DOHH2 (cell line): Measurements from ENCODE around the gene SLC3A2.

Source experiments
- H3F3A ChIP-seq: fragments of 200-600 bp; sonication (generic), shearing (Covaris generic); 2 replicates; pipeline ENCODE4 v1.6.0; 2016; ENCODE audit warnings: antibody characterized with exemption, mild to moderate bottlenecking; ENCODE audit not compliant: control insufficient read depth, insufficient read depth
- H3K27ac ChIP-seq: fragments of 200-600 bp; sonication (generic); 2 replicates; pipeline ENCODE4 v1.5.1; 2014; ENCODE audit warnings: low read depth, mild to moderate bottlenecking, low read length, moderate library complexity
- H3K27me3 ChIP-seq: fragments of 200-600 bp; sonication (generic); 2 replicates; pipeline ENCODE4 v1.6.1; 2014; ENCODE audit warnings: mild to moderate bottlenecking, low read length, mixed read lengths; ENCODE audit not compliant: control insufficient read depth
- H3K36me3 ChIP-seq: fragments of 200-600 bp; sonication (generic); 2 replicates; pipeline ENCODE4 v1.6.1; 2014; ENCODE audit warnings: mild to moderate bottlenecking, low read length, moderate library complexity, mixed read lengths; ENCODE audit not compliant: control insufficient read depth
- H3K4me1 ChIP-seq: fragments of 200-600 bp; sonication (generic); 2 replicates; pipeline ENCODE4 v1.6.1; 2014; ENCODE audit warnings: mild to moderate bottlenecking, low read length, mixed read lengths; ENCODE audit not compliant: control insufficient read depth
- H3K4me2 ChIP-seq: fragments of 200-600 bp; sonication (generic); 2 replicates; pipeline ENCODE4 v1.6.0; 2014; ENCODE audit warnings: mild to moderate bottlenecking, low read length, moderate library complexity
- H3K4me3 ChIP-seq: fragments of 200-600 bp; sonication (generic); 2 replicates; pipeline ENCODE4 v1.5.1; 2014; ENCODE audit warnings: mild to moderate bottlenecking, low read length, mixed read lengths
- H3K79me2 ChIP-seq: fragments of 200-600 bp; sonication (generic); 2 replicates; pipeline ENCODE4 v1.6.1; 2014; ENCODE audit warnings: mild to moderate bottlenecking, low read length, mixed read lengths; ENCODE audit not compliant: control insufficient read depth
- H3K9me2 ChIP-seq: fragments of 200-600 bp; sonication (generic); replicated peaks from 2 replicates; pipeline ENCODE4 v1.6.1; 2014; ENCODE audit warnings: mild to moderate bottlenecking, low read length, mixed read lengths; ENCODE audit not compliant: control insufficient read depth
- H3K9me3 ChIP-seq: fragments of 200-600 bp; sonication (generic); 2 replicates; pipeline ENCODE4 v1.6.1; 2014; ENCODE audit warnings: antibody characterized with exemption, low read length, mixed read lengths; ENCODE audit not compliant: control insufficient read depth, insufficient read depth
- H4K20me1 ChIP-seq: fragments of 200-600 bp; sonication (generic); 2 replicates; pipeline ENCODE4 v1.6.0; 2014; ENCODE audit warnings: low read depth, mild to moderate bottlenecking, antibody characterized with exemption, low read length, moderate library complexity; ENCODE audit not compliant: control insufficient read depth, insufficient read depth
- CTCF ChIP-seq: fragments of 200-600 bp; sonication (generic); IDR thresholded peaks from one replicate; pipeline ENCODE4 v1.5.1; 2014; ENCODE audit warnings: antibody characterized with exemption, mild to moderate bottlenecking, low read depth, low read length; ENCODE audit not compliant: poor library complexity, severe bottlenecking
- EZH2phosphoT487 ChIP-seq: fragments of 200-600 bp; sonication (generic); IDR thresholded peaks from 2 replicates; pipeline ENCODE4 v1.6.1; 2017; ENCODE audit warnings: borderline replicate concordance, mild to moderate bottlenecking, antibody characterized with exemption, low read length, moderate library complexity, mixed read lengths

The SLC3A2 gene

DNA sequence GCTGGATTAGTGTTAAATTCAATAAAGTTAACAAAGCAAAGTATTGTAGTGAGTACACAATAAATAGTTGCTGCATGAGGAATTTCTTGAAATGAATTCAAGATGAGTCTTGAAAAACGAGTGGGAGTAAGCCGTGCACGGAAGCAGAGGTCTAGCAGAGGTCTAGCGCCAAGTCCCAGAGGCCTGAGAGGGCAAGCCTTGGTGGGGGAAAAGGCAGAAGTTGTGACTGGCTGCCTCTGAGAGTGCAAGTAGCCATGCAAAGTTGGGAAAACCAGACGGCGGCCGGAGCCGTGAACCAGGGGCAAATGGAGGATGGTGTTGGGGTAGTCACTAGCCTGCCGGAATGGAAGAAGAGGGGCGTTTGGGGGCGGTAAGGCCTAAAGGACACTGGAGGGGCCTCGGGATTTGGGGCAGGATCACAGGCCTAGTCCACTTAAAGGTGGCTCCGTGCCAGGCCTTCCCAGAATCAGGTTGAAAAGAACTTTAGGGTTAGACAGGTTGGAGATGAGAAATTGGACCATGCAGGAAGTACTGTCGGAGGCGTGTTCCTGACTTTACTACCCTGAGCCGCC is 379 bp upstream of the SLC3A2 start:
- peaks cover 30% of the 10 kb centered on the region for H3K4me1 ChIP-seq
- H4K20me1 ChIP-seq = peaks cover 8% of the 10 kb centered on the region
- H3F3A ChIP-seq = peaks cover 24% of the 10 kb centered on the region
- no peaks in the 10 kb centered on the region for H3K9me2 ChIP-seq
- H3K9me3 ChIP-seq = no peaks in the 10 kb centered on the region
- H3K4me2 ChIP-seq = peak overlapping the region; percentile 99
- H3K36me3 ChIP-seq = peaks cover 80% of the 10 kb centered on the region
- no peak for TF ChIP-seq CTCF
- TF ChIP-seq EZH2phosphoT487 = no peak
- peak overlapping the region; percentile 92 for H3K4me3 ChIP-seq
- peak overlapping the region; percentile 69 for H3K27ac ChIP-seq
- peaks cover 86% of the 10 kb centered on the region for H3K79me2 ChIP-seq
- no peaks in the 10 kb centered on the region for H3K27me3 ChIP-seq

GRCh38 chr11:62881579-62882430 is 1.1 kb downstream of the SLC3A2 start:
- TF ChIP-seq EZH2phosphoT487 (no peak), CTCF (no peak)
- H3K36me3 ChIP-seq = peaks cover 85% of the 10 kb centered on the region
- peaks cover 78% of the 10 kb centered on the region for H3K79me2 ChIP-seq
- no peaks in the 10 kb centered on the region for H3K27me3 ChIP-seq
- no peaks in the 10 kb centered on the region for H3K9me3 ChIP-seq
- H3K4me1 ChIP-seq = peaks cover 30% of the 10 kb centered on the region
- peak overlapping the region; percentile 99 for H3K4me2 ChIP-seq
- H3F3A ChIP-seq = peaks cover 27% of the 10 kb centered on the region
- H3K27ac ChIP-seq = peak overlapping the region; percentile 69
- no peaks in the 10 kb centered on the region for H3K9me2 ChIP-seq
- peaks cover 11% of the 10 kb centered on the region for H4K20me1 ChIP-seq
- peak overlapping the region; percentile 92 for H3K4me3 ChIP-seq

DNA sequence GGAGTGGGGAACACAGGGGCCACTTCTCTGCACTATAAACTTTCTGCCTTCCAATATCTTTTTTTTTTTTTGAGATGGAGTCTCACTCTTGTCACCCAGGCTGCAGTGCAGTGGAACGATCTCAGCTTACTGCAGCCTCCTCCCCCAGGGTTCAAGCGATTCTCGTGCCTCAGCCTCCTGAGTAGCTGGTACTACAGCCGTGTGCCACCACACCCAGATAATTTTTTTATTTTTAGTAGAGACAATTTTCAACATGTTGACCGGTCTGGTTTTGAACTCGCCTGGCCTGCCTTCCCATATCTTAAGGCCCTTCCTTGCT is 1.7 kb downstream of the SLC3A2 start:
- Histone ChIP-seq H3K9me3 (no peaks in the 10 kb centered on the region), H3F3A (peaks cover 24% of the 10 kb centered on the region), H4K20me1 (peaks cover 8% of the 10 kb centered on the region), H3K4me2 (peak overlapping the region; percentile 99), H3K4me1 (peaks cover 30% of the 10 kb centered on the region), H3K79me2 (peaks cover 72% of the 10 kb centered on the region), H3K27ac (peak overlapping the region; percentile 69), H3K27me3 (no peaks in the 10 kb centered on the region), H3K36me3 (peaks cover 85% of the 10 kb centered on the region), H3K9me2 (no peaks in the 10 kb centered on the region), H3K4me3 (peak overlapping the region; percentile 92)
- TF ChIP-seq CTCF (no peak), EZH2phosphoT487 (no peak)
